RCC 7860 (cell line): Measurements from ENCODE around the gene MT1HL1.

Experiments used
- DNase-seq: peaks from one replicate; pipeline ENCODE4 v3.0.0-alpha.2; 2015; ENCODE audit warnings: low spot score
- FAIRE-seq: peaks from 2 replicates; lab custom pipeline; 2012; peaks lifted over from hg19 to GRCh38; lab: Jason Lieb, UNC

Gene MT1HL1

GRCh38 chr1:237004116-237004515 is at the start of gene MT1HL1:
MT1HL1 (minus strand) TSS chr1:237004441; CDS start chr1:237004372, 69 bp downstream.
- DNase-seq (no peak), FAIRE-seq (no peak)

GRCh38 chr1:237050915-237051314 is 46.7 kb upstream of the MT1HL1 start:
- no peak for DNase-seq
- no peak for FAIRE-seq

GRCh38 chr1:237050185-237050584 is 45.9 kb upstream of the MT1HL1 start:
- DNase-seq: no peak
- no peak for FAIRE-seq

- no peak for FAIRE-seq
- no peak for DNase-seq
Measured at GRCh38 chr1:237048803-237049202, 44.6 kb upstream of the MT1HL1 start.

GRCh38 chr1:237045278-237046016 is 41.2 kb upstream of the MT1HL1 start:
- DNase-seq (no peak), FAIRE-seq (no peak)

GRCh38 chr1:237043846-237044636 is 39.8 kb upstream of the MT1HL1 start:
- DNase-seq (no peak), FAIRE-seq (no peak)

- DNase-seq (no peak), FAIRE-seq (no peak)
Measured at GRCh38 chr1:237042892-237043576, 38.8 kb upstream of the MT1HL1 start.

GRCh38 chr1:237042526-237042891 is 38.3 kb upstream of the MT1HL1 start:
- no peak for DNase-seq
- no peak for FAIRE-seq

GRCh38 chr1:237041795-237042525 is 37.7 kb upstream of the MT1HL1 start, which contains the start of gene RYR2:
RYR2 (plus strand) TSS chr1:237042184; CDS start chr1:237042522, 338 bp downstream.
- FAIRE-seq: no peak
- DNase-seq: no peak

GRCh38 chr1:237041461-237041794 is 37.2 kb upstream of the MT1HL1 start:
- FAIRE-seq (no peak), DNase-seq (no peak)

- DNase-seq: no peak
- FAIRE-seq: no peak
Measured at GRCh38 chr1:237040823-237041222, 36.6 kb upstream of the MT1HL1 start.

GRCh38 chr1:237038211-237038610 is 34.0 kb upstream of the MT1HL1 start:
- DNase-seq: no peak
- no peak for FAIRE-seq

- no peak for FAIRE-seq
- DNase-seq: no peak
Measured at GRCh38 chr1:237035759-237036158, 31.5 kb upstream of the MT1HL1 start.

- no peak for FAIRE-seq
- DNase-seq: no peak
Measured at GRCh38 chr1:237033804-237034203, 29.6 kb upstream of the MT1HL1 start.

GRCh38 chr1:237033061-237033460 is 28.8 kb upstream of the MT1HL1 start:
- DNase-seq (no peak), FAIRE-seq (no peak)

GRCh38 chr1:237032029-237032428 is 27.8 kb upstream of the MT1HL1 start:
- DNase-seq: no peak
- FAIRE-seq: no peak

- no peak for FAIRE-seq
- DNase-seq: no peak
Measured at GRCh38 chr1:237031480-237031879, 27.2 kb upstream of the MT1HL1 start.

- FAIRE-seq (no peak), DNase-seq (no peak)
Measured at GRCh38 chr1:237029850-237030535, 25.8 kb upstream of the MT1HL1 start.

- no peak for DNase-seq
- no peak for FAIRE-seq
Measured at GRCh38 chr1:237029240-237029639, 25.0 kb upstream of the MT1HL1 start.

GRCh38 chr1:237025358-237026074 is 21.3 kb upstream of the MT1HL1 start:
- no peak for DNase-seq
- no peak for FAIRE-seq
